HepG2 (cell line): Measurements from ENCODE around the gene SPHK2. TPM values are rescaled to one million over a fixed set of nuclear protein-coding genes. Genes with fewer than 3 reads are reported as not detected.
A peak's percentile ranks its signal among the peaks of the same experiment; 100 is the strongest.

Experiments
- AHR ChIP-seq: IDR thresholded peaks from 2 replicates; pipeline ENCODE4 v1.6.1; 2018; ENCODE audit warnings: missing genetic modification reagents, missing compliant biosample characterization
- CEBPB ChIP-seq: IDR thresholded peaks from 2 replicates; pipeline ENCODE4 v1.6.1; 2011; ENCODE audit warnings: low read depth, low read length, improper control_type of control experiment, borderline replicate concordance
- DBP ChIP-seq: sonication (generic); formaldehyde crosslinking; IDR thresholded peaks from 2 replicates; pipeline ENCODE4 v1.4.0; 2020; ENCODE audit warnings: missing genetic modification reagents; ENCODE audit errors: not compliant biosample characterization
- DZIP1 ChIP-seq: sonication (generic); formaldehyde crosslinking; IDR thresholded peaks from 2 replicates; pipeline ENCODE4 v1.5.0; 2020; ENCODE audit warnings: mild to moderate bottlenecking, missing genetic modification reagents
- FOXP4 ChIP-seq: sonication (generic); formaldehyde crosslinking; IDR thresholded peaks from 2 replicates; pipeline ENCODE4 v1.4.0; 2020; ENCODE audit warnings: missing genetic modification reagents
- HMG20A ChIP-seq: IDR thresholded peaks from 2 replicates; pipeline ENCODE4 v1.6.1; 2016; ENCODE audit warnings: borderline replicate concordance
- MTA3 ChIP-seq: sonication (generic); formaldehyde crosslinking; IDR thresholded peaks from 2 replicates; pipeline ENCODE4 v1.4.0; 2020; ENCODE audit warnings: missing genetic modification reagents
- NCOA5 ChIP-seq: sonication (generic); formaldehyde crosslinking; IDR thresholded peaks from 2 replicates; pipeline ENCODE4 v1.4.0; 2020; ENCODE audit warnings: missing genetic modification reagents
- NFIB ChIP-seq: sonication (generic); formaldehyde crosslinking; IDR thresholded peaks from 2 replicates; pipeline ENCODE4 v1.9.0; 2021; ENCODE audit warnings: missing genetic modification reagents, mild to moderate bottlenecking, borderline replicate concordance
- POGK ChIP-seq: sonication (generic); formaldehyde crosslinking; conservative IDR thresholded peaks from 2 replicates; pipeline ENCODE4 v1.8.0; 2022; ENCODE audit warnings: mild to moderate bottlenecking, moderate library complexity, missing genetic modification reagents
- SOX6 ChIP-seq, 2 experiments: fragments of 450-650 bp in 1 of 2; sonication (generic) in 1 of 2; formaldehyde crosslinking in 1 of 2; IDR thresholded peaks; 2 replicates each; pipeline versions ENCODE4 v1.4.0 to v1.6.1; 2017 to 2020; ENCODE audit warnings: antibody characterized with exemption in 1 of 2, mild to moderate bottlenecking in 1 of 2, missing genetic modification reagents in 1 of 2
- TBX3 ChIP-seq: fragments of 450-650 bp; IDR thresholded peaks from 2 replicates; pipeline ENCODE4 v1.6.1; 2017; ENCODE audit warnings: antibody characterized with exemption, mild to moderate bottlenecking, inconsistent platforms, borderline replicate concordance
- ZBTB10 ChIP-seq: sonication (generic); formaldehyde crosslinking; IDR thresholded peaks from 2 replicates; pipeline ENCODE4 v1.4.0; 2020; ENCODE audit warnings: missing genetic modification reagents, borderline replicate concordance
- ZNF124 ChIP-seq: sonication (generic); formaldehyde crosslinking; IDR thresholded peaks from 2 replicates; pipeline ENCODE4 v1.4.0; 2020; ENCODE audit warnings: missing genetic modification reagents
- ZNF576 ChIP-seq: sonication (generic); formaldehyde crosslinking; IDR thresholded peaks from 2 replicates; pipeline ENCODE4 v1.4.0; 2020; ENCODE audit warnings: mild to moderate bottlenecking, missing genetic modification reagents
- ZNF577 ChIP-seq: sonication (generic); formaldehyde crosslinking; IDR thresholded peaks from 2 replicates; pipeline ENCODE4 v1.4.0; 2020; ENCODE audit warnings: mild to moderate bottlenecking, low read depth, missing genetic modification reagents, borderline replicate concordance
- ZNF678 ChIP-seq: sonication (generic); formaldehyde crosslinking; IDR thresholded peaks from 2 replicates; pipeline ENCODE4 v1.4.0; 2020; ENCODE audit warnings: mild to moderate bottlenecking, missing genetic modification reagents
- polyA plus RNA-seq, 8 experiments: library from polyadenylated mRNA; depleted of rRNA in 3 of 8; stranded (reverse) in 7 of 8; unstranded in 1 of 8; fragments of >200 nt; fragmentation: Illumina TruSeq in 4 of 8; extraction: Trizol in 4 of 8; gene quantifications; 2 replicates each; pipeline versions ENCODE4 v1.2.1 to v1.2.3, GENCODE V29; 2011 to 2016; ENCODE audit warnings: low read depth in 4 of 8, missing spikeins in 1 of 8, mixed read lengths in 1 of 8; ENCODE audit not compliant: insufficient read depth in 1 of 8
- total RNA-seq, 5 experiments: library from RNA; depleted of rRNA; stranded (reverse); fragments of >200 nt; fragmentation: Illumina TruSeq; extraction: Trizol; gene quantifications; 2 replicates each; pipeline ENCODE4 v1.2.3, GENCODE V29; 2016; ENCODE audit warnings: low read depth in 1 of 5

SPHK2 gene
- total and polyA plus RNA-seq, 2 of the 13 experiments (the other 11 are each of a cell fraction or from before 2014, with no cell fraction given) = 2.9 to 14.4 TPM

GRCh38 chr19:48650974-48651682 is 31.8 kb downstream of the SPHK2 start (continued):
- TF ChIP-seq AHR (CRISPR knock-in tag) = no peak
- no peak for TF ChIP-seq NFIB (CRISPR knock-in tag)
- TF ChIP-seq ZNF577 (CRISPR knock-in tag) = no peak
- TF ChIP-seq ZNF678 (CRISPR knock-in tag) = no peak
- TF ChIP-seq SOX6 (IDR thresholded peaks at IDR 0.05) = no peak
- TF ChIP-seq SOX6 (CRISPR knock-in tag; IDR thresholded peaks at IDR 0.05) = peak; percentile 74
- no peak for TF ChIP-seq HMG20A (CRISPR knock-in tag)
- TF ChIP-seq CEBPB = no peak
- peak; percentile 41; the same call in 1 of the 2 replicates for TF ChIP-seq TBX3
- TF ChIP-seq DZIP1 (CRISPR knock-in tag) = no peak
- no peak for TF ChIP-seq DBP (CRISPR knock-in tag)
- TF ChIP-seq ZNF576 = no peak
- TF ChIP-seq FOXP4 (CRISPR knock-in tag) = 0 out of 2 replicates have a peak, but pooled peaks have one; percentile 9
- TF ChIP-seq MTA3 (CRISPR knock-in tag) = no peak
- TF ChIP-seq ZNF124 = no peak
- no peak for TF ChIP-seq NCOA5 (CRISPR knock-in tag)
- TF ChIP-seq POGK (CRISPR knock-in tag) = no peak
- no peak for TF ChIP-seq ZBTB10 (CRISPR knock-in tag)
